Osteocyte (in vitro differentiated cells): ENCODE measurements around the gene CHST1. TPM values are rescaled to one million over a fixed set of nuclear protein-coding genes. Genes with fewer than 3 reads are reported as not detected.
A peak's percentile ranks its signal among the peaks of the same experiment; 100 is the strongest.

Source experiments
- DNase-seq: peaks from one replicate; pipeline ENCODE4 v3.0.0; 2021; ENCODE audit warnings: mixed read lengths; ENCODE audit not compliant: unreplicated experiment; ENCODE audit errors: extremely low spot score
- H3K27ac Mint-ChIP-seq: one replicate; pipeline ENCODE4 v1.8.0; 2021; ENCODE audit warnings: mild to moderate bottlenecking, mixed read lengths; ENCODE audit not compliant: unreplicated experiment
- H3K27me3 Mint-ChIP-seq: one replicate; pipeline ENCODE4 v1.8.0; 2021; ENCODE audit warnings: mixed read lengths; ENCODE audit not compliant: unreplicated experiment
- H3K36me3 Mint-ChIP-seq: one replicate; pipeline ENCODE4 v1.8.0; 2021; ENCODE audit warnings: mixed read lengths; ENCODE audit not compliant: unreplicated experiment
- H3K4me1 Mint-ChIP-seq: one replicate; pipeline ENCODE4 v1.8.0; 2021; ENCODE audit warnings: mixed read lengths; ENCODE audit not compliant: unreplicated experiment
- H3K4me3 Mint-ChIP-seq: one replicate; pipeline ENCODE4 v1.8.0; 2021; ENCODE audit warnings: mild to moderate bottlenecking, moderate library complexity, mixed read lengths; ENCODE audit not compliant: unreplicated experiment
- H3K9me3 Mint-ChIP-seq: one replicate; pipeline ENCODE4 v1.8.0; 2021; ENCODE audit warnings: mixed read lengths; ENCODE audit not compliant: unreplicated experiment
- total RNA-seq: library from RNA; stranded (reverse); gene quantifications from 2 replicates; pipeline ENCODE4 v1.2.1, GENCODE V29; 2021
- TF ChIP-seq, protein P1 (sequence below): fragments of 200-600 bp; sonication (generic); IDR thresholded peaks from 2 replicates; pipeline ENCODE4 v1.5.0; 2021; ENCODE audit warnings: antibody characterized with exemption, mild to moderate bottlenecking, moderate library complexity

The CHST1 gene
- total RNA-seq, 1 donor from 2014 or later = 0.67 TPM

DNA sequence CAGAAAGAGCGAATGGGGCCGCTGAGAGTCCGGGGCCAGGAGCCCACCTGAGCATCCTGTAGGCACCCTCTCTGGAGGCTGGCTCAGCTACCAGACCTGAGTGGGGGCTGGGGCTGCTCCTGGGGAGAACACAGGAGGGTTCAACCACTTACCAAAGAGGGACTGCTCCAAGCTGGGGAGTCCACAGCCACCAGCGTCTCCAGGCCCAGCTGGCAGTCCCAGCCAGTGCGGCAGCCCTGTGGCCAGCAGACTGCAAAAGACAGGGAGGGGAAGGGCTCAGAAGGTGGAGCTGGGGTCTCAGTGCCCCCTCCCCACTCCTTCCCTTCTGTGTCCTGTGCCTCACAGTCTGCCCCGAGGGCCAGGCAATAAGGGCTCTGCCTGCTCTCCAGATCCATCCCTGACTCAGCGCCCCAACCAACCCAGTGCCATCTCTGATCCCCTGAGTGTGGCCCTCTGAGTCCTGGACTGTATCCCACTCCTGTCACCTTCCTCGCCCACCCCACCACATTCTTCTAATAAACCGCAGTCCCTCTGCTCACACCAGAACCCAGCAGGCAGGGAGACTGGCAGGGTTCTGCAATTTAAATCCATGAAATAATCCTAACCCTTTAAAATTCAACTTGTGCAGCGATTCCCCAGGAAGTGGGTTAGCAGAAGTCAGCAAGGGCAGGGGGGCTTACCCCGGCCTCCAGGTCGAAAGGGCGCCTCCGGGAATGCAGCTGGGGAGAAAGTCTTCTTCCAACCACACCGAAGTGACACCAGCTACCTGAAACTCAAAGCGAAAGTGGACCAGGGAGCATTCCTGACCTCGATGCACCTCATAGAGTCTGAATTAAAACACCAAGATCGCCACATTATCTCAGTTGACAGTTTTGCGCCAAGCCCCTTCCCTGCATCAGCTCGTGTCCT, 13.3 kb downstream of the CHST1 start:
- no peaks in the 10 kb centered on the region for H3K27me3 Mint-ChIP-seq
- no peaks in the 10 kb centered on the region for H3K9me3 Mint-ChIP-seq
- TF ChIP-seq, protein P1, sequence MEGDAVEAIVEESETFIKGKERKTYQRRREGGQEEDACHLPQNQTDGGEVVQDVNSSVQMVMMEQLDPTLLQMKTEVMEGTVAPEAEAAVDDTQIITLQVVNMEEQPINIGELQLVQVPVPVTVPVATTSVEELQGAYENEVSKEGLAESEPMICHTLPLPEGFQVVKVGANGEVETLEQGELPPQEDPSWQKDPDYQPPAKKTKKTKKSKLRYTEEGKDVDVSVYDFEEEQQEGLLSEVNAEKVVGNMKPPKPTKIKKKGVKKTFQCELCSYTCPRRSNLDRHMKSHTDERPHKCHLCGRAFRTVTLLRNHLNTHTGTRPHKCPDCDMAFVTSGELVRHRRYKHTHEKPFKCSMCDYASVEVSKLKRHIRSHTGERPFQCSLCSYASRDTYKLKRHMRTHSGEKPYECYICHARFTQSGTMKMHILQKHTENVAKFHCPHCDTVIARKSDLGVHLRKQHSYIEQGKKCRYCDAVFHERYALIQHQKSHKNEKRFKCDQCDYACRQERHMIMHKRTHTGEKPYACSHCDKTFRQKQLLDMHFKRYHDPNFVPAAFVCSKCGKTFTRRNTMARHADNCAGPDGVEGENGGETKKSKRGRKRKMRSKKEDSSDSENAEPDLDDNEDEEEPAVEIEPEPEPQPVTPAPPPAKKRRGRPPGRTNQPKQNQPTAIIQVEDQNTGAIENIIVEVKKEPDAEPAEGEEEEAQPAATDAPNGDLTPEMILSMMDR = no peak
- H3K36me3 Mint-ChIP-seq = no peaks in the 10 kb centered on the region
- H3K4me1 Mint-ChIP-seq = peaks cover 3% of the 10 kb centered on the region
- H3K27ac Mint-ChIP-seq = no peak overlapping the region
- peak; percentile 70 for DNase-seq
- H3K4me3 Mint-ChIP-seq = no peak overlapping the region

DNA sequence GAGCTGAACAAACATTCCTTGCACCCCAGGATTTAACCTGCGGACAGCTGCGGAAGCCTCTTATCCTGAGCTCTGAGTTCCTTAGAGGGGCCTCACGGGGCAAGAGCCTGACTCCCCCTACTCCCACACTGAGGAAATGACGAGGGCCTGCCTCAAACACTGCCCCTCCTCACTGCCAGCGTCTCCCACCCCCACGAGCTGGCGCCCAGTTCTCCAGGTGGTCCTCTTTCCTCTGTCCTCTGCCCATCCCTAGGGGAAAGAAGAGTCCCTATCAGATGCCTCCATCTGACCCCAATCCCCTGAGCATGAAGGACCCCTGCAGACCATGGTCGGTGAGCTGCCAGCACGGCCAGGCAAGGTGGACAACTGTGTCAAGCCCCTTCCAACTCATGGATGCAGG, 14.3 kb downstream of the CHST1 start:
- peak; percentile 74 for DNase-seq
- H3K4me1 Mint-ChIP-seq = peaks cover 3% of the 10 kb centered on the region
- no peaks in the 10 kb centered on the region for H3K9me3 Mint-ChIP-seq
- H3K4me3 Mint-ChIP-seq = no peak overlapping the region
- H3K27ac Mint-ChIP-seq = no peak overlapping the region
- no peaks in the 10 kb centered on the region for H3K36me3 Mint-ChIP-seq
- peaks cover 3% of the 10 kb centered on the region for H3K27me3 Mint-ChIP-seq
- TF ChIP-seq, protein P1 = no peak

DNA sequence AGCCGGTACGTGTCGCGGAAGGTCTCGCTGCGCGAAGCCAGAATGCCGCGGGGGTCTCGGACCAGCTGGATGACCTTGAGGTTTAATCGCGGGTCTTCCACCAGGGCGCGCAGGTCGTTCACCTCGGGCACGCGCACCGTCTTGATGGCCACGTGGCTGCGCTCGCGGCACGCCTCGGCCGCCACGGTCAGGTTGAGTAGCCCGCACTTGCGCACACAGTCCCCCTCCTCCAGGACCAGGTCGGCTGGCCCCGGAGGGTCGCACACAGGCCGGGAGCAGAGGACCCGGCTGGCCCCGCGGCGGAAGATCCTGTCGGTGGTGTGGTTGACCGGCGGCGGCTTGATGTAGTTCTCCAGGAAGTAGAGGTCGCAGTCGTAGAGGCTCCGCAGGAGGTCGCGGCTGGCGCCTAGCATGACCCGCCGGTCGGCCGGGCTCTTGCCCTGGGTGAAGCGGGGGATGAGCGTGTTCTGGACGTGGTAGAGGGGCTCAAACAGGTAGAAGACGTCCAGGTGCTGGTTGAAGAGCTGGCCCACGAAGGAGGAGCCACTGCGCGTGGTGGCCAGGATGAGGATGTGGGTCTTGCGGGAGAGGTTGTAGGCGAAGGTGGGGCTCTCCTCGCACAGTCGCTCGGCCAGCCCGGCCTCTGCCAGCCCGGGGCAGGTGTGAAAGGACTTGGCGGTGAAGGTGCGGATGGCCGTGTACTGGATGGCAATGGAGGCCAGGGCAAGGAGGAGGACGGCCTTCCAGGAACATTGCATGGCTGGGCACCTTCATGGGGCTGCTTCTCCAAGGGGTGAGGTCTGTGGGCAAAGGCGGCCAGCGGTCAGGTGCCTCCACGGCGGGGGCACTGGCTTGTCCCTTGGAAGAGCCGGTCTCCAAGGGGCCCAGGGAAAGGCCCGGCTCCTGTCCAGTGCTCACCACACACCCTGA, 15.0 kb downstream of the CHST1 start:
- TF ChIP-seq, protein P1 = no peak
- H3K27me3 Mint-ChIP-seq = peaks cover 3% of the 10 kb centered on the region
- DNase-seq = no peak

DNA sequence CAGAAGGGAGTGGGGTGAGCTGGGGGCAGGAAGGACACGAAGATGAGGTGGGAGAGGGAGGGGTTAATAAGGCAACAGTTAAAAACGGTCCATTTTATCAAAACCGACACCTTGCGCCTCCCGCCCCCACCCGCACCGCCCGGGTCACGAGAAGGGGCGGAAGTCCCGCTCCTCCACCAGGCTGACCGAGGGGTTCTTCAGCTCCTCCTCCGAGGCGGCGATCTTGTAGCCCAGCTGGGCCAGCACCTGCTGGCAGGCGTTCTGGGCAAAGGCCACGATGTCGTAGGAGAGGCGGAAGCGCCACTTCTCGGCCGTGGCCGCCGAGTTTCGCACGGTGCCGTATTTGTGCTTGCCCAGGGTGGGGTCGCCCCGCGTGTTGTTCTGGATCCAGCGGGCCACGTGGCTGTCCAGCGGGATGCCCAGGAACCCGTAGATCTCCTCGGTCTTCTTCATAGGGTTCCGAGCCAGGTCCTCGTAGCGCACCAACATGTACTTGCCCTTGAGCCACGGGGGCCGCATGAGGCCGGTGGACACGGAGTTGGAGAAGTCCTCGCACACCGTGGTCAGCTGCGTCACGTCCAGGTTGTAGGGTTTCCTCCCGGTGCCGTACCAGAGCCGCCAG, 15.8 kb downstream of the CHST1 start:
- Mint-ChIP-seq H3K36me3 (no peaks in the 10 kb centered on the region), H3K27ac (no peak overlapping the region), H3K9me3 (no peaks in the 10 kb centered on the region), H3K4me3 (no peak overlapping the region), H3K4me1 (no peaks in the 10 kb centered on the region), H3K27me3 (peaks cover 3% of the 10 kb centered on the region)
- TF ChIP-seq, protein P1 = no peak
- DNase-seq = peak; percentile 85

More for the DNA sequence above, 15.0 kb downstream of the CHST1 start:
- H3K4me1 Mint-ChIP-seq = peaks cover 3% of the 10 kb centered on the region
- H3K9me3 Mint-ChIP-seq = no peaks in the 10 kb centered on the region
- no peak overlapping the region for H3K4me3 Mint-ChIP-seq
- no peaks in the 10 kb centered on the region for H3K36me3 Mint-ChIP-seq
- H3K27ac Mint-ChIP-seq = no peak overlapping the region
